WTC11 (cell line): ENCODE results near the gene TXNDC5. TPM values are rescaled to one million over a fixed set of nuclear protein-coding genes. Genes with fewer than 3 reads are reported as not detected.
"Not testable (repeated sequence)": the region's sequence is repeated elsewhere in the genome, so short reads cannot be mapped to it uniquely, and the experiment has no call there.

Source experiments
- ATAC-seq: fragments of 200-7000 bp; cut with Tn5 transposase; 2 replicates; pipeline ENCODE4 v1.10.0; 2021; ENCODE audit warnings: mild to moderate bottlenecking, moderate library complexity
- CTCF ChIA-PET: fragments of 300-600 bp; sonication (Branson Sonifier 250); formaldehyde crosslinking; loops from one replicate; lab custom pipeline; 2021; ENCODE audit warnings: antibody characterized with exemption; lab: Charles Lee
- POLR2A ChIA-PET: fragments of 350-600 bp; sonication (Branson Sonifier 250); formaldehyde crosslinking; loops from one replicate; lab custom pipeline; 2021; ENCODE audit warnings: antibody characterized with exemption; lab: Charles Lee
- DNase-seq: peaks from one replicate; pipeline ENCODE4 v3.0.0; 2021; ENCODE audit warnings: low spot score
- H3K27ac Mint-ChIP-seq: 2 replicates; pipeline ENCODE4 v1.8.0; 2021; ENCODE audit warnings: mixed read lengths
- H3K27me3 Mint-ChIP-seq: 2 replicates; pipeline ENCODE4 v1.8.0; 2021; ENCODE audit warnings: low read depth, mild to moderate bottlenecking, moderate library complexity, mixed read lengths
- H3K36me3 Mint-ChIP-seq: 2 replicates; pipeline ENCODE4 v1.8.0; 2021; ENCODE audit warnings: mixed read lengths
- H3K4me1 Mint-ChIP-seq: 2 replicates; pipeline ENCODE4 v1.8.0; 2022; ENCODE audit warnings: mixed read lengths
- H3K4me3 Mint-ChIP-seq: 2 replicates; pipeline ENCODE4 v1.8.0; 2021; ENCODE audit warnings: mild to moderate bottlenecking, moderate library complexity, mixed read lengths
- H3K9me3 Mint-ChIP-seq: 2 replicates; pipeline ENCODE4 v1.8.0; 2021; ENCODE audit warnings: mixed read lengths
- CBFB ChIP-seq: sonication (generic); formaldehyde crosslinking; IDR thresholded peaks from 2 replicates; pipeline ENCODE4 v1.8.1; 2022; ENCODE audit warnings: mild to moderate bottlenecking, low read depth, missing genetic modification reagents
- GABPB1 ChIP-seq: sonication (generic); formaldehyde crosslinking; IDR thresholded peaks from 2 replicates; pipeline ENCODE4 v1.8.1; 2023; ENCODE audit warnings: mild to moderate bottlenecking, missing genetic modification reagents
- GRHL2 ChIP-seq: fragments of 250-450 bp; sonication (Bioruptor Pico); IDR thresholded peaks from 2 replicates; pipeline ENCODE4 v1.8.0; 2022; ENCODE audit warnings: mild to moderate bottlenecking, moderate library complexity; ENCODE audit not compliant: insufficient replicate concordance, severe bottlenecking
- JAZF1 ChIP-seq: fragments of 250-450 bp; sonication (Bioruptor Pico); IDR thresholded peaks from 2 replicates; pipeline ENCODE4 v1.9.0; 2021; ENCODE audit warnings: moderate library complexity, mild to moderate bottlenecking, inconsistent platforms
- NFYB ChIP-seq: sonication (generic); formaldehyde crosslinking; conservative IDR thresholded peaks from 2 replicates; pipeline ENCODE4 v1.8.0; 2022; ENCODE audit warnings: low read depth, missing genetic modification reagents
- NR1H2 ChIP-seq: sonication (generic); formaldehyde crosslinking; IDR thresholded peaks from 2 replicates; pipeline ENCODE4 v1.9.0; 2021; ENCODE audit warnings: mild to moderate bottlenecking, moderate library complexity, missing genetic modification reagents
- RORB ChIP-seq: fragments of 250-450 bp; sonication (Bioruptor Pico); IDR thresholded peaks from 2 replicates; pipeline ENCODE4 v1.9.0; 2021; ENCODE audit warnings: mild to moderate bottlenecking
- ZNF219 ChIP-seq: sonication (generic); formaldehyde crosslinking; IDR thresholded peaks from 2 replicates; pipeline ENCODE4 v1.8.0; 2023; ENCODE audit warnings: missing genetic modification reagents, mild to moderate bottlenecking, borderline replicate concordance
- ZNF232 ChIP-seq: sonication (generic); formaldehyde crosslinking; IDR thresholded peaks from 2 replicates; pipeline ENCODE4 v1.8.0; 2022; ENCODE audit warnings: mild to moderate bottlenecking, missing genetic modification reagents
- ZNF671 ChIP-seq: fragments of 250-450 bp; sonication (Bioruptor Pico); IDR thresholded peaks from 2 replicates; pipeline ENCODE4 v1.8.0; 2021; ENCODE audit warnings: mild to moderate bottlenecking
- total RNA-seq: library from RNA; stranded (reverse); gene quantifications from 3 replicates; pipeline ENCODE4 v1.2.3, GENCODE V29; 2021
- TF ChIP-seq, protein P1 (sequence below): sonication (generic); formaldehyde crosslinking; IDR thresholded peaks from 2 replicates; pipeline ENCODE4 v1.8.1; 2022; ENCODE audit warnings: mild to moderate bottlenecking, moderate library complexity, missing genetic modification reagents
- TF ChIP-seq, protein P2 (sequence below): sonication (generic); formaldehyde crosslinking; IDR thresholded peaks from 2 replicates; pipeline ENCODE4 v1.8.0; 2022; ENCODE audit warnings: mild to moderate bottlenecking, missing genetic modification reagents
- TF ChIP-seq, protein P3 (sequence below): sonication (generic); formaldehyde crosslinking; IDR thresholded peaks from 2 replicates; pipeline ENCODE4 v1.8.1; 2023; ENCODE audit warnings: mild to moderate bottlenecking, missing genetic modification reagents, moderate library complexity
- TF ChIP-seq, protein P4 (sequence below): sonication (generic); formaldehyde crosslinking; IDR thresholded peaks from 2 replicates; pipeline ENCODE4 v1.8.1; 2022; ENCODE audit warnings: low read depth, missing genetic modification reagents, borderline replicate concordance
- TF ChIP-seq, protein P5 (sequence below): sonication (generic); formaldehyde crosslinking; IDR thresholded peaks from 2 replicates; pipeline ENCODE4 v1.8.1; 2022; ENCODE audit warnings: mild to moderate bottlenecking, missing genetic modification reagents, moderate library complexity, borderline replicate concordance
- TF ChIP-seq, protein P6 (sequence below): sonication (generic); formaldehyde crosslinking; IDR thresholded peaks from 2 replicates; pipeline ENCODE4 v1.8.0; 2022; ENCODE audit warnings: mild to moderate bottlenecking, missing genetic modification reagents

Gene TXNDC5
- total RNA-seq, 1 experiment from 2014 or later, result 141 TPM

DNA sequence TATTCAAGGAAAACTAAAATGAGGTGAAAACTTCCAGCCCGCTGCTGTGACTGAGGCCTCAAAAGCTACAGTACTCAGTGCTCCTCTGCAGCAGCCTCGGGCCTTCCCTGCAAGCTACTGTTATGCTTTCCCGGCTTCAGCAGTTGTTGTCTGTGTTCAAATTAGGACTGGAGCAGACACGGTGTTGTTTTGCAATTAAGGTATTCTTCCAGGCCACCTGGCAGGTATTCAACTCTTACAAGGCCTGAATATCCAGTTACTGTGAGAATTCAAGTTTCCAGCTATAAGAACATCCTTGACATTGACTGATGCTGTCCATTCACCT is 10.7 kb downstream of the TXNDC5 start (continued):
- TF ChIP-seq, protein P1, sequence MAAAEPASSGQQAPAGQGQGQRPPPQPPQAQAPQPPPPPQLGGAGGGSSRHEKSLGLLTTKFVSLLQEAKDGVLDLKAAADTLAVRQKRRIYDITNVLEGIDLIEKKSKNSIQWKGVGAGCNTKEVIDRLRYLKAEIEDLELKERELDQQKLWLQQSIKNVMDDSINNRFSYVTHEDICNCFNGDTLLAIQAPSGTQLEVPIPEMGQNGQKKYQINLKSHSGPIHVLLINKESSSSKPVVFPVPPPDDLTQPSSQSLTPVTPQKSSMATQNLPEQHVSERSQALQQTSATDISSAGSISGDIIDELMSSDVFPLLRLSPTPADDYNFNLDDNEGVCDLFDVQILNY, result no peak
- no peak for TF ChIP-seq GABPB1 (CRISPR knock-in tag)
- no peak for TF ChIP-seq NFYB (CRISPR knock-in tag)
- TF ChIP-seq, protein P2, sequence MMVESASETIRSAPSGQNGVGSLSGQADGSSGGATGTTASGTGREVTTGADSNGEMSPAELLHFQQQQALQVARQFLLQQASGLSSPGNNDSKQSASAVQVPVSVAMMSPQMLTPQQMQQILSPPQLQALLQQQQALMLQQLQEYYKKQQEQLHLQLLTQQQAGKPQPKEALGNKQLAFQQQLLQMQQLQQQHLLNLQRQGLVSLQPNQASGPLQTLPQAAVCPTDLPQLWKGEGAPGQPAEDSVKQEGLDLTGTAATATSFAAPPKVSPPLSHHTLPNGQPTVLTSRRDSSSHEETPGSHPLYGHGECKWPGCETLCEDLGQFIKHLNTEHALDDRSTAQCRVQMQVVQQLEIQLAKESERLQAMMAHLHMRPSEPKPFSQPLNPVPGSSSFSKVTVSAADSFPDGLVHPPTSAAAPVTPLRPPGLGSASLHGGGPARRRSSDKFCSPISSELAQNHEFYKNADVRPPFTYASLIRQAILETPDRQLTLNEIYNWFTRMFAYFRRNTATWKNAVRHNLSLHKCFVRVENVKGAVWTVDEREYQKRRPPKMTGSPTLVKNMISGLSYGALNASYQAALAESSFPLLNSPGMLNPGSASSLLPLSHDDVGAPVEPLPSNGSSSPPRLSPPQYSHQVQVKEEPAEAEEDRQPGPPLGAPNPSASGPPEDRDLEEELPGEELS (CRISPR knock-in tag), result no peak
- TF ChIP-seq NR1H2 (CRISPR knock-in tag), result no peak
- TF ChIP-seq, protein P3, sequence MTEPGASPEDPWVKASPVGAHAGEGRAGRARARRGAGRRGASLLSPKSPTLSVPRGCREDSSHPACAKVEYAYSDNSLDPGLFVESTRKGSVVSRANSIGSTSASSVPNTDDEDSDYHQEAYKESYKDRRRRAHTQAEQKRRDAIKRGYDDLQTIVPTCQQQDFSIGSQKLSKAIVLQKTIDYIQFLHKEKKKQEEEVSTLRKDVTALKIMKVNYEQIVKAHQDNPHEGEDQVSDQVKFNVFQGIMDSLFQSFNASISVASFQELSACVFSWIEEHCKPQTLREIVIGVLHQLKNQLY (CRISPR knock-in tag), result no peak
- TF ChIP-seq ZNF671 (CRISPR knock-in tag), result no peak
- no peak for TF ChIP-seq RORB (CRISPR knock-in tag)
- TF ChIP-seq, all 79 proteins: peak for 0

DNA sequence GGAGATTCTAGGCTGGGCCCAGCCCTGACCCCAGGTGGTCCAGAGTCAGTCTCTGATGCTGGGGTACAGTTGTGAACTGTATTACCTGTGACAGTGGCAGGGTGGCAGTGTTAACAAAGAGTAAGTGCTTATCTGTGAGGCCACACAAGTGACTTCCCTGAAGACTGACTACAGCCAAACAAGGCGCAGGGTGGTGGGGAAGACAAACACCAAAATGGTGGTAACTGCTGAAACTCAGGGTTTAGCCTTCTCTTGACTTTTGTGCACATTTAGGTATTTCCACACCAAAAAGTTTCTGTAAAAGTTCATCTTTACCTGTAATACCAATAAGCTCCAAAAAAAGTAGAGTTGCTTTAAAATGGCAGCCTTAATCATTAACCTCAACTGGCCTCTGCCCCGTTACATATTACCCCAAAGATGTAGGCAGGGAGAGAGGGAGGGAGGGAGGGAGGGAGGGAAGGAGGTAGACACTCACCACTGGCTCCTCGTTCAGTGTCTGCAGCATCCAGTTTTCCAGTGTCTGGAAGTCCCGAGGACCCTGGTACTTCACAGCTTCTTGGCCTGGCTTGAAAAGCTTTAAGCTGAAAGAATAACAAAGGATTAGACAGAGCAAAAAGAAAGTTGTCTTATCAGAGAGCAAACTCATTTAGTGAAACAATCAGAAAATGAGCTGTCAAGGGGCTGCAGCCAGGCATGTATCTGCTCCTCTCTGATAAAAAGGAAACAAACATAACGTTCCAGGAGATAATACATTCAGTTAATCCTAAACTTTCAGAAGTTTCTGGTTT is 11.3 kb downstream of the TXNDC5 start:
- DNase-seq, result peak; percentile 15
- peak; percentile 64 for ATAC-seq

DNA sequence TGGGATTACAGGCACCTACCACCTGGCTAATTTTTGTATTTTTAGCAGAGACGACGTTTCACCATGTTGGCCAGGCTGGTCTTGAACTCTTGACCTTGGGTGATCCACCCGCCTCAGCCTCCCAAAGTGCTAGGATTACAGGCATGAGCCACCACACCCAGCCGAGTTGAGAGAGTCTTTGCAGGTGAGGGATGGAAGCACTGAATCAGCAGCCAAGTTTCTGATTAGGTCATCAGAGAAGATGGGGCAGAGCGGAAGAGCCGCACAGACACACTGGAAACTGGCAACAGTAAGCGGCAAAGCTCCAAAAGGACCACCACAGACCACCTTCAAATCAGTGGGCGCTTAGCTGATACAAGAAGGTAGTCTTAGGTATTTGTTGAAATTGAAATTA is 12.4 kb downstream of the TXNDC5 start:
- H3K9me3 Mint-ChIP-seq, H3K4me1 Mint-ChIP-seq, DNase-seq, ATAC-seq, CTCF ChIA-PET, POLR2A ChIA-PET, H3K27me3 Mint-ChIP-seq, H3K4me3 Mint-ChIP-seq, H3K27ac Mint-ChIP-seq: not testable (repeated sequence)
- H3K36me3 Mint-ChIP-seq, result peaks cover 87% of the 10 kb centered on the region

More for the DNA sequence above, 11.3 kb downstream of the TXNDC5 start:
- Mint-ChIP-seq H3K9me3 (no peaks in the 10 kb centered on the region), H3K36me3 (peaks cover 84% of the 10 kb centered on the region), H3K27me3 (no peaks in the 10 kb centered on the region), H3K27ac (no peak overlapping the region), H3K4me3 (no peak overlapping the region), H3K4me1 (no peaks in the 10 kb centered on the region)
- TF ChIP-seq ZNF219 (CRISPR knock-in tag) (no peak), JAZF1 (CRISPR knock-in tag) (no peak), ZNF671 (CRISPR knock-in tag) (no peak), RORB (CRISPR knock-in tag) (no peak), CBFB (CRISPR knock-in tag) (no peak), ZNF232 (no peak)
- TF ChIP-seq, protein P2 (CRISPR knock-in tag), result no peak
- CTCF ChIA-PET, result interaction anchor here (0.8 kb wide), 1 partner anchor 11 kb away, joined by 4 read pairs; no protein-coding TSS in a partner anchor
- POLR2A ChIA-PET, result no interaction called here

DNA sequence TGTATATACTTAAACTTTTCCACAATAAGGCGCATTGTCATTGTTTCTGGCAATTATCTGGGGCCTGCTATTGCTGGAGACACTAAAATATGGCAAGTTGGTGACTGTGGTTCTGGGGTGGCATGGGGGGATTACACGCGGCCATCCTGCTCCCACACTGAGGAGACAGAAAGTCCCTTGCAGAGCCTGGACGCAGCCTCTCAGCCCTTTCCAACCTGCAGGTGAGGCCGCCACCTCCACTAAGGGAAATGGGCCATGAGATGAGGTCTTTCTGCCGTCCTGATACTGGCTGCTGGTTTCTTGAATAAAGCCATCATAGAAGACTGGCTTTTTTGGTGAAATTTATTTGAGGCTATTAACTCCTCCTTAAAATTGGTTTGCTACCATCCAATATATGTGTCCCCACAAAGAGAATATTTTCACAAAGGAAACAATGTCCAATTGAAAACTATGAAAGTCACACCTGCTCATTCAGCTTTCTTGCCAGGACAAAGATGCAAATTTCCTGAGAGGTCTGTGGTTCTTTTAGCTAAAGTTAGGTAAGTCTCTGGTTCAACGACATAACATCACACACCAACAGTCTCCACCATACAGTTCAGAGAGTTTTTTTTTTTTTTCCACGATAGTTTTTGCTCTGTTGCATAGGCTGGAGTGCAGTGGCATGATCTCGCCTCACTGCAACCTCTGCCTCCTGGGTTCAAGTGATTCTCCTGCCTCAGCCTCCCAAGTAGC is 13.0 kb downstream of the TXNDC5 start:
- H3K27me3 Mint-ChIP-seq, result no peaks in the 10 kb centered on the region
- no peaks in the 10 kb centered on the region for H3K4me1 Mint-ChIP-seq
- H3K36me3 Mint-ChIP-seq, result peaks cover 87% of the 10 kb centered on the region
- ChIA-PET POLR2A (no interaction called here), CTCF (no interaction called here)
- H3K4me3 Mint-ChIP-seq, result no peak overlapping the region
- no peaks in the 10 kb centered on the region for H3K9me3 Mint-ChIP-seq
- H3K27ac Mint-ChIP-seq, result no peak overlapping the region
- ATAC-seq (no peak), DNase-seq (no peak)
- TF ChIP-seq, protein P4, sequence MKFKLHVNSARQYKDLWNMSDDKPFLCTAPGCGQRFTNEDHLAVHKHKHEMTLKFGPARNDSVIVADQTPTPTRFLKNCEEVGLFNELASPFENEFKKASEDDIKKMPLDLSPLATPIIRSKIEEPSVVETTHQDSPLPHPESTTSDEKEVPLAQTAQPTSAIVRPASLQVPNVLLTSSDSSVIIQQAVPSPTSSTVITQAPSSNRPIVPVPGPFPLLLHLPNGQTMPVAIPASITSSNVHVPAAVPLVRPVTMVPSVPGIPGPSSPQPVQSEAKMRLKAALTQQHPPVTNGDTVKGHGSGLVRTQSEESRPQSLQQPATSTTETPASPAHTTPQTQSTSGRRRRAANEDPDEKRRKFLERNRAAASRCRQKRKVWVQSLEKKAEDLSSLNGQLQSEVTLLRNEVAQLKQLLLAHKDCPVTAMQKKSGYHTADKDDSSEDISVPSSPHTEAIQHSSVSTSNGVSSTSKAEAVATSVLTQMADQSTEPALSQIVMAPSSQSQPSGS (CRISPR knock-in tag), result no peak
- no peak for TF ChIP-seq GRHL2 (CRISPR knock-in tag)
- TF ChIP-seq, protein P5, sequence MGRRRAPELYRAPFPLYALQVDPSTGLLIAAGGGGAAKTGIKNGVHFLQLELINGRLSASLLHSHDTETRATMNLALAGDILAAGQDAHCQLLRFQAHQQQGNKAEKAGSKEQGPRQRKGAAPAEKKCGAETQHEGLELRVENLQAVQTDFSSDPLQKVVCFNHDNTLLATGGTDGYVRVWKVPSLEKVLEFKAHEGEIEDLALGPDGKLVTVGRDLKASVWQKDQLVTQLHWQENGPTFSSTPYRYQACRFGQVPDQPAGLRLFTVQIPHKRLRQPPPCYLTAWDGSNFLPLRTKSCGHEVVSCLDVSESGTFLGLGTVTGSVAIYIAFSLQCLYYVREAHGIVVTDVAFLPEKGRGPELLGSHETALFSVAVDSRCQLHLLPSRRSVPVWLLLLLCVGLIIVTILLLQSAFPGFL (CRISPR knock-in tag), result no peak
- TF ChIP-seq, protein P6, sequence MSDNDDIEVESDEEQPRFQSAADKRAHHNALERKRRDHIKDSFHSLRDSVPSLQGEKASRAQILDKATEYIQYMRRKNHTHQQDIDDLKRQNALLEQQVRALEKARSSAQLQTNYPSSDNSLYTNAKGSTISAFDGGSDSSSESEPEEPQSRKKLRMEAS (CRISPR knock-in tag), result no peak
